IMR-90 (cell line): ENCODE measurements around the gene MS4A13. TPM values are rescaled to one million over a fixed set of nuclear protein-coding genes. Genes with fewer than 3 reads are reported as not detected.

Source experiments
- ATAC-seq: fragments of 200-7000 bp; cut with Tn5 transposase; 2 replicates; pipeline ENCODE4 v1.9.1; 2020; ENCODE audit warnings: low read depth, mild to moderate bottlenecking, moderate library complexity
- BruUV-seq: library from RNA; stranded (reverse); fragments of 400-500 nt; replicated peaks from 2 replicates; lab custom pipeline; 2021; lab: Mats Ljungman, UMichigan
- CTCF ChIA-PET: fragments of 300-600 bp; formaldehyde crosslinking; extraction: SDS; loops from one replicate; lab custom pipeline; 2021; ENCODE audit warnings: antibody characterized with exemption; lab: Yijun Ruan, JAX
- POLR2A ChIA-PET: fragments of 300-600 bp; sonication (Branson Sonifier 250); formaldehyde crosslinking; loops from one replicate; lab custom pipeline; 2022; ENCODE audit warnings: antibody characterized with exemption; ENCODE audit not compliant: unreplicated experiment; lab: Charles Lee
- DNase-seq: peaks from one replicate; pipeline ENCODE4 v3.0.0; 2013
- H2AFZ ChIP-seq: replicated peaks from 2 replicates; pipeline ENCODE3; 2013; ENCODE audit warnings: low read length, mild to moderate bottlenecking; ENCODE audit not compliant: poor library complexity
- H2AK5ac ChIP-seq: 2 replicates; pipeline ENCODE4 v1.6.1; 2013; ENCODE audit warnings: low read depth, low read length, inconsistent platforms
- H2AK9ac ChIP-seq: replicated peaks from 2 replicates; pipeline ENCODE3; 2013; ENCODE audit warnings: mild to moderate bottlenecking, low read depth, low read length, moderate library complexity; ENCODE audit not compliant: poor library complexity
- H2BK120ac ChIP-seq: 2 replicates; pipeline ENCODE4 v1.6.1; 2013; ENCODE audit warnings: low read depth, low read length, inconsistent platforms
- H2BK15ac ChIP-seq: 3 replicates; pipeline ENCODE4 v1.6.1; 2013; ENCODE audit warnings: low read depth, low read length, inconsistent platforms
- H2BK20ac ChIP-seq: 2 replicates; pipeline ENCODE4 v1.6.1; 2013; ENCODE audit warnings: low read depth, mild to moderate bottlenecking, inconsistent platforms, low read length, moderate library complexity
- H2BK5ac ChIP-seq: 2 replicates; pipeline ENCODE4 v1.6.1; 2013; ENCODE audit warnings: mild to moderate bottlenecking, low read depth, low read length, inconsistent platforms; ENCODE audit not compliant: poor library complexity, severe bottlenecking
- H3K14ac ChIP-seq: replicated peaks from 2 replicates; pipeline ENCODE4 v1.6.1; 2013; ENCODE audit warnings: low read depth, low read length, inconsistent platforms
- H3K18ac ChIP-seq: 2 replicates; pipeline ENCODE4 v1.6.1; 2013; ENCODE audit warnings: low read depth, low read length, control low read depth
- H3K23ac ChIP-seq: 2 replicates; pipeline ENCODE4 v1.6.1; 2013; ENCODE audit warnings: low read depth, low read length, inconsistent platforms
- H3K27ac ChIP-seq: 2 replicates; pipeline ENCODE4 v1.5.1; 2013; ENCODE audit warnings: mild to moderate bottlenecking, control low read depth, low read length; ENCODE audit not compliant: insufficient read depth
- H3K27me3 ChIP-seq: 2 replicates; pipeline ENCODE4 v1.6.1; 2013; ENCODE audit warnings: low read length; ENCODE audit not compliant: control insufficient read depth, insufficient read depth
- H3K36me3 ChIP-seq: 2 replicates; pipeline ENCODE4 v1.6.1; 2013; ENCODE audit warnings: low read length, mixed read lengths; ENCODE audit not compliant: control insufficient read depth, insufficient read depth
- H3K4ac ChIP-seq: 2 replicates; pipeline ENCODE4 v1.6.1; 2013; ENCODE audit warnings: low read depth, low read length, inconsistent platforms
- H3K4me1 ChIP-seq: 2 replicates; pipeline ENCODE4 v1.6.1; 2013; ENCODE audit warnings: low read length, mixed read lengths; ENCODE audit not compliant: control insufficient read depth, insufficient read depth
- H3K4me2 ChIP-seq: 2 replicates; pipeline ENCODE4 v1.6.1; 2013; ENCODE audit warnings: low read depth, mild to moderate bottlenecking, control low read depth, low read length, moderate library complexity
- H3K4me3 ChIP-seq: 2 replicates; pipeline ENCODE4 v1.5.1; 2013; ENCODE audit warnings: low read depth, mild to moderate bottlenecking, control low read depth, low read length, moderate library complexity; ENCODE audit not compliant: insufficient read depth
- H3K56ac ChIP-seq: 2 replicates; pipeline ENCODE4 v1.6.1; 2013; ENCODE audit warnings: low read length, inconsistent platforms; ENCODE audit not compliant: insufficient read depth; ENCODE audit errors: extremely low read depth
- H3K79me1 ChIP-seq, 2 experiments: 2 replicates each; pipeline ENCODE4 v1.6.1; 2013; ENCODE audit warnings: low read length in 2 of 2, inconsistent platforms in 1 of 2, low read depth in 1 of 2
- H3K9ac ChIP-seq: 2 replicates; pipeline ENCODE4 v1.6.1; 2013; ENCODE audit warnings: low read depth, low read length, control low read depth
- H3K9me1 ChIP-seq: 2 replicates; pipeline ENCODE4 v1.6.1; 2013; ENCODE audit warnings: low read length, inconsistent platforms; ENCODE audit not compliant: insufficient read depth
- H3K9me3 ChIP-seq: 2 replicates; pipeline ENCODE4 v1.6.1; 2013; ENCODE audit warnings: low read length; ENCODE audit not compliant: control insufficient read depth, insufficient read depth
- H4K20me1 ChIP-seq: 2 replicates; pipeline ENCODE4 v1.6.1; 2013; ENCODE audit warnings: low read length, inconsistent platforms; ENCODE audit not compliant: insufficient read depth
- H4K5ac ChIP-seq: 2 replicates; pipeline ENCODE4 v1.6.1; 2013; ENCODE audit warnings: mild to moderate bottlenecking, low read depth, low read length, control low read depth
- H4K8ac ChIP-seq, 2 experiments: 2 replicates each; pipeline ENCODE4 v1.6.1; 2013; ENCODE audit warnings: low read depth in 2 of 2, low read length in 2 of 2, control low read depth in 1 of 2, inconsistent platforms in 1 of 2
- H4K91ac ChIP-seq: 2 replicates; pipeline ENCODE4 v1.6.1; 2013; ENCODE audit warnings: low read depth, low read length, inconsistent platforms; ENCODE audit not compliant: insufficient read depth
- FOS ChIP-seq: fragments of 150-350 bp; IDR thresholded peaks from 2 replicates; pipeline ENCODE4 v1.6.1; 2016; ENCODE audit warnings: low read depth, low read length
- MAZ ChIP-seq: IDR thresholded peaks from 2 replicates; pipeline ENCODE4 v1.6.1; 2012; ENCODE audit warnings: low read depth, mild to moderate bottlenecking, low read length, improper control_type of control experiment, moderate library complexity, borderline replicate concordance
- MXI1 ChIP-seq: IDR thresholded peaks from 2 replicates; pipeline ENCODE4 v1.6.1; 2012; ENCODE audit warnings: low read depth, mild to moderate bottlenecking, low read length, moderate library complexity, borderline replicate concordance
- NFE2L2 ChIP-seq: fragments of 150-350 bp; IDR thresholded peaks from 2 replicates; pipeline ENCODE4 v1.6.1; 2016; ENCODE audit warnings: low read depth, mild to moderate bottlenecking, low read length
- POLR2A ChIP-seq: IDR thresholded peaks from 2 replicates; pipeline ENCODE4 v1.6.1; 2012; ENCODE audit warnings: mild to moderate bottlenecking, low read depth, low read length
- WGBS, 2 experiments: methylation state at CpG; one replicate each; pipeline versions ENCODE4 v1.1.5 to v1.1.7; 2013; ENCODE audit warnings: missing lambda C conversion rate in 2 of 2; ENCODE audit not compliant: insufficient read length in 1 of 2; ENCODE audit errors: extremely low coverage in 2 of 2; 5-methylcytosine and 5-hydroxymethylcytosine counted together
- dilution Hi-C: fragments of 300-500 bp; cut with HindIII; formaldehyde crosslinking; loops from one replicate; pipeline ENCODE4 v1.14.3; 2018; ENCODE audit warnings: low sequenced_read_pairs; ENCODE audit not compliant: unreplicated experiment
- in situ Hi-C: fragments of 300-500 bp; cut with MboI; formaldehyde crosslinking; loops from 3 replicates; pipeline ENCODE4 v1.14.3; 2019; ENCODE audit warnings: low sequenced_read_pairs, inconsistent platforms, mixed read lengths
- intact Hi-C: fragments of 100-400 bp; cut with micrococcal nuclease; formaldehyde crosslinking; loops from 2 replicates; pipeline ENCODE4 v1.10.0; 2022
- polyA plus RNA-seq, 3 experiments: library from polyadenylated mRNA; depleted of rRNA; stranded (reverse); fragments of >200 nt; gene quantifications; 2 replicates each; pipeline ENCODE4 v1.2.3, GENCODE V29; 2012; ENCODE audit warnings: low replicate concordance in 1 of 3
- total RNA-seq: library from RNA; depleted of rRNA; stranded (reverse); fragments of >200 nt; gene quantifications from 2 replicates; pipeline ENCODE4 v1.2.3, GENCODE V29; 2012
- TF ChIP-seq, protein P1 (sequence below): fragments of 150-350 bp; IDR thresholded peaks from 2 replicates; pipeline ENCODE4 v1.6.1; 2016; ENCODE audit warnings: low read depth, mild to moderate bottlenecking, low read length, moderate library complexity, borderline replicate concordance

The MS4A13 gene
- total and polyA plus RNA-seq, 2 of the 4 experiments (the other 2 are of a cell fraction): not detected

DNA sequence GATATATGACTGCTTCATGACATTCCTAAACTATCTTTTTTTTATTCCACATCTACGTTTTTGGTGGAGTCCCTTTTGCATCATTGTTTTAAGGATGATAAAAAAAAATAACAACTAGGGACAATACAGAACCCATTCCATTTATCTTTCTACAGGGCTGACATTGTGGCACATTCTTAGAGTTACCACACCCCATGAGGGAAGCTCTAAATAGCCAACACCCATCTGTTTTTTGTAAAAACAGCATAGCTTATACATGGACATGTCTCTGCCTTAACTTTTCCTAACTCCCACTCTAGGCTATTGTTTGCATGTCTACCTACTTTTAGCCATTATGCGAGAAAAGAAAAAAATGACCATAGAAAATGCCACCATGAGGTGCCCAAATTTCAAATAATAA lies 46.4 kb upstream of the MS4A13 start:
- H2BK20ac ChIP-seq: no peak overlapping the region
- H4K8ac ChIP-seq: no peak overlapping the region
- no peak overlapping the region for H2BK5ac ChIP-seq
- DNase-seq: no peak
- in situ Hi-C loops: no loop called here
- no peak overlapping the region for H3K23ac ChIP-seq
- H3K9ac ChIP-seq: no peak overlapping the region
- no peaks in the 10 kb centered on the region for H3K27me3 ChIP-seq
- no peaks in the 10 kb centered on the region for H3K4me1 ChIP-seq
- no peaks in the 10 kb centered on the region for H4K20me1 ChIP-seq
- no peak overlapping the region for H2AK9ac ChIP-seq
- H3K9me3 ChIP-seq: 0 out of 2 replicates have a peak, but pooled peaks cover 2% of the 10 kb centered on the region
- H3K9me1 ChIP-seq: no peaks in the 10 kb centered on the region
- intact Hi-C loops: no loop called here
- no peak overlapping the region for H3K27ac ChIP-seq
- H2AFZ ChIP-seq: no peak overlapping the region
- H4K5ac ChIP-seq: no peak overlapping the region
- H3K4me2 ChIP-seq: no peak overlapping the region
- no TSS peak for BruUV-seq
- H2AK5ac ChIP-seq: no peak overlapping the region
- H3K4me3 ChIP-seq: no peak overlapping the region
- H3K56ac ChIP-seq: no peak overlapping the region
- dilution Hi-C loops: no loop called here
- no CpG with 5 or more reads among the region's 2 CpGs for WGBS, 2 experiments
- no peaks in the 10 kb centered on the region for H3K79me1 ChIP-seq
- no peak overlapping the region for H2BK15ac ChIP-seq
- ChIA-PET CTCF (no interaction called here), POLR2A (no interaction called here)
- no peak overlapping the region for H3K18ac ChIP-seq
- H3K14ac ChIP-seq: no peak overlapping the region
- no peak for TF ChIP-seq NFE2L2
- no peak for TF ChIP-seq MAZ
- TF ChIP-seq POLR2A: no peak
- TF ChIP-seq MXI1: no peak
- no peak for TF ChIP-seq FOS
- TF ChIP-seq, protein P1, sequence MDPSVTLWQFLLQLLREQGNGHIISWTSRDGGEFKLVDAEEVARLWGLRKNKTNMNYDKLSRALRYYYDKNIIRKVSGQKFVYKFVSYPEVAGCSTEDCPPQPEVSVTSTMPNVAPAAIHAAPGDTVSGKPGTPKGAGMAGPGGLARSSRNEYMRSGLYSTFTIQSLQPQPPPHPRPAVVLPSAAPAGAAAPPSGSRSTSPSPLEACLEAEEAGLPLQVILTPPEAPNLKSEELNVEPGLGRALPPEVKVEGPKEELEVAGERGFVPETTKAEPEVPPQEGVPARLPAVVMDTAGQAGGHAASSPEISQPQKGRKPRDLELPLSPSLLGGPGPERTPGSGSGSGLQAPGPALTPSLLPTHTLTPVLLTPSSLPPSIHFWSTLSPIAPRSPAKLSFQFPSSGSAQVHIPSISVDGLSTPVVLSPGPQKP: no peak
- H3K4ac ChIP-seq: no peak overlapping the region
- H2BK120ac ChIP-seq: no peak overlapping the region
- no peak overlapping the region for H4K91ac ChIP-seq
- ATAC-seq: no peak
- no peaks in the 10 kb centered on the region for H3K36me3 ChIP-seq
